ENCODE data around the gene OASL. TPM values are rescaled to one million over a fixed set of nuclear protein-coding genes. Genes with fewer than 3 reads are reported as not detected.

Gene OASL
- total and polyA plus RNA-seq, 10 of the 15 experiments (the other 5 are each of a cell fraction or from before 2014, with no cell fraction given): 2.3 to 9.1 (median 2.7) TPM

- Histone ChIP-seq H3K27me3 (replicated peaks in 1 of 2; ENCODE audit: control insufficient read depth in 2 of 2, insufficient read depth in 2 of 2, low read length in 1 of 2) (no peaks in the 10 kb centered on the region), H3K36me3 (ENCODE audit: control insufficient read depth in 2 of 2, insufficient read depth in 2 of 2, low read length in 1 of 2) (no peaks in the 10 kb centered on the region), H3K4me3 (no peak overlapping the region), H3K79me2 (ENCODE audit: control insufficient read depth, insufficient read depth, low read length) (no peaks in the 10 kb centered on the region), H4K20me1 (ENCODE audit: control insufficient read depth, insufficient read depth) (no peaks in the 10 kb centered on the region), H2AFZ (ENCODE audit: control insufficient read depth, low read depth, low read length) (no peak overlapping the region), H3K4me2 (ENCODE audit: control insufficient read depth, insufficient read depth) (no peak overlapping the region), H3K27ac (ENCODE audit: control insufficient read depth, insufficient read depth) (no peak overlapping the region), H3K9me3 (replicated peaks; ENCODE audit: control insufficient read depth, insufficient read depth, low read length) (no peaks in the 10 kb centered on the region), H3K4me1 (ENCODE audit: control insufficient read depth, insufficient read depth, low read length) (no peaks in the 10 kb centered on the region), H3K9ac (ENCODE audit: control insufficient read depth, insufficient read depth, low read length) (no peak overlapping the region)
- BruUV-seq (replicated peaks): no TSS peak
- in situ Hi-C loops (cut with MboI) (no loop called here), intact Hi-C loops (cut with micrococcal nuclease; ENCODE audit: unreplicated experiment) (no loop called here)
- ChIA-PET RAD21 (ENCODE audit: unreplicated experiment) (no interaction called here), POLR2A (no interaction called here), SMC1A (ENCODE audit: uncharacterized antibody, unreplicated experiment) (interaction anchor here (0.9 kb wide), 1 partner anchor 45 kb away, joined by 3 read pairs; no protein-coding TSS in a partner anchor), CTCF (interaction anchor here (0.6 kb wide), 1 partner anchor 1084 kb away, joined by 3 read pairs; no protein-coding TSS in a partner anchor)
- TF ChIP-seq E4F1 (IDR thresholded peaks at IDR 0.05; ENCODE audit: borderline replicate concordance, partially characterized antibody) (no peak), MTA2 (IDR thresholded peaks at IDR 0.05; ENCODE audit: low read depth) (no peak), CREB1 (IDR thresholded peaks at IDR 0.05; ENCODE audit: low read depth) (no peak), RBBP5 (conservative IDR thresholded peaks at IDR 0.05) (no peak), PAX5 (IDR thresholded peaks at IDR 0.05; ENCODE audit: borderline replicate concordance, low read depth, low read length) (no peak), RAD51 (IDR thresholded peaks at IDR 0.05) (no peak), ZBTB33 (IDR thresholded peaks at IDR 0.05) (no peak), NBN (IDR thresholded peaks at IDR 0.05) (no peak), TCF7 (IDR thresholded peaks at IDR 0.05; ENCODE audit: borderline replicate concordance) (no peak), HCFC1 (IDR thresholded peaks at IDR 0.05; ENCODE audit: low read length) (no peak), STAT1 (conservative IDR thresholded peaks at IDR 0.05) (no peak), GATAD2B (conservative IDR thresholded peaks at IDR 0.05; ENCODE audit: low read depth) (no peak), TARDBP (IDR thresholded peaks at IDR 0.05; ENCODE audit: borderline replicate concordance) (no peak), EZH2 (IDR thresholded peaks at IDR 0.05; ENCODE audit: borderline replicate concordance, control insufficient read depth, low read depth, low read length) (no peak)
- no peak for FAIRE-seq
- WGBS (ENCODE audit: insufficient coverage, insufficient replicate concordance, low lambda C conversion rate, missing lambda C conversion rate): 75% methylated on average over 9 of the region's 10 CpGs
- ATAC-seq: 0 out of 3 replicates have a peak, but pooled peaks have one; percentile 23
- DNase-seq (ENCODE audit: low read depth, low spot score): no peak
Measured at GRCh38 chr12:121026274-121027045, 12.6 kb downstream of the OASL start.

Data from GM12878 (cell line).